Hepatocyte (in vitro differentiated cells): Measurements from ENCODE around the gene RPL7A. TPM values are rescaled to one million over a fixed set of nuclear protein-coding genes. Genes with fewer than 3 reads are reported as not detected.

Source experiments
- DNase-seq: peaks from one replicate; pipeline ENCODE4 v3.0.0-alpha.2; 2016; ENCODE audit warnings: low spot score
- H2AFZ ChIP-seq: fragments of 200-600 bp; sonication (generic); 2 replicates; pipeline ENCODE4 v1.6.0; 2016; ENCODE audit warnings: antibody characterized with exemption, mild to moderate bottlenecking
- H3K27ac ChIP-seq: fragments of 200-600 bp; sonication (generic); 2 replicates; pipeline ENCODE4 v1.5.1; 2016; ENCODE audit warnings: mild to moderate bottlenecking
- H3K27me3 ChIP-seq: fragments of 200-600 bp; sonication (generic); 2 replicates; pipeline ENCODE4 v1.6.1; 2016
- H3K36me3 ChIP-seq: fragments of 200-600 bp; sonication (generic); replicated peaks from 2 replicates; pipeline ENCODE4 v1.5.1; 2016; ENCODE audit warnings: low read depth; ENCODE audit not compliant: insufficient read depth
- H3K4me1 ChIP-seq: fragments of 200-600 bp; sonication (generic); 2 replicates; pipeline ENCODE4 v1.5.1; 2016; ENCODE audit warnings: mild to moderate bottlenecking, moderate library complexity; ENCODE audit not compliant: insufficient read depth
- H3K4me2 ChIP-seq: fragments of 200-600 bp; sonication (generic); 2 replicates; pipeline ENCODE4 v1.6.0; 2016
- H3K4me3 ChIP-seq: fragments of 200-600 bp; sonication (generic); 2 replicates; pipeline ENCODE4 v1.5.1; 2016; ENCODE audit warnings: mild to moderate bottlenecking
- H3K79me2 ChIP-seq: fragments of 200-600 bp; sonication (generic); 2 replicates; pipeline ENCODE4 v1.6.0; 2017; ENCODE audit warnings: mild to moderate bottlenecking
- H3K9me2 ChIP-seq: fragments of 200-600 bp; sonication (generic); replicated peaks from 2 replicates; pipeline ENCODE4 v1.6.0; 2017; ENCODE audit warnings: mild to moderate bottlenecking; ENCODE audit not compliant: insufficient read depth
- H3K9me3 ChIP-seq: fragments of 200-600 bp; sonication (generic); 2 replicates; pipeline ENCODE4 v1.5.1; 2016; ENCODE audit warnings: low read depth, mild to moderate bottlenecking
- H4K20me1 ChIP-seq: fragments of 200-600 bp; sonication (generic); 2 replicates; pipeline ENCODE4 v1.6.0; 2016; ENCODE audit warnings: mild to moderate bottlenecking; ENCODE audit not compliant: insufficient read depth, poor library complexity, severe bottlenecking
- EZH2 ChIP-seq: fragments of 200-600 bp; sonication (generic); IDR thresholded peaks from 2 replicates; pipeline ENCODE4 v1.6.1; 2016; ENCODE audit warnings: antibody characterized with exemption, mild to moderate bottlenecking, borderline replicate concordance
- EZH2phosphoT487 ChIP-seq: fragments of 200-600 bp; sonication (generic); IDR thresholded peaks from one replicate; pipeline ENCODE4 v1.6.1; 2018; ENCODE audit warnings: antibody characterized with exemption, mild to moderate bottlenecking, low read depth, moderate library complexity; ENCODE audit not compliant: unreplicated experiment, severe bottlenecking
- WGBS: methylation state at CpG from one replicate; pipeline ENCODE4 v1.1.6; 2016; ENCODE audit warnings: low lambda C conversion rate; ENCODE audit errors: missing lambda C conversion rate; 5-methylcytosine and 5-hydroxymethylcytosine counted together
- polyA plus RNA-seq: library from polyadenylated mRNA; unstranded; fragments of >200 nt; fragmentation: Nextera tagmentation; extraction: Ambion mirVana; gene quantifications from 2 replicates; pipeline ENCODE4 v1.2.1, GENCODE V29; 2016
- total RNA-seq: library from RNA; depleted of rRNA; stranded (reverse); fragments of >200 nt; gene quantifications from 2 replicates; pipeline ENCODE4 v1.2.3, GENCODE V29; 2014
- TF ChIP-seq, protein P1 (sequence below): fragments of 200-600 bp; sonication (generic); IDR thresholded peaks from 2 replicates; pipeline ENCODE4 v1.5.1; 2016; ENCODE audit warnings: antibody characterized with exemption, mild to moderate bottlenecking; ENCODE audit not compliant: poor library complexity

RPL7A gene
- total and polyA plus RNA-seq, 2 experiments from 2014 or later, result 377 to 2,226 TPM

DNA sequence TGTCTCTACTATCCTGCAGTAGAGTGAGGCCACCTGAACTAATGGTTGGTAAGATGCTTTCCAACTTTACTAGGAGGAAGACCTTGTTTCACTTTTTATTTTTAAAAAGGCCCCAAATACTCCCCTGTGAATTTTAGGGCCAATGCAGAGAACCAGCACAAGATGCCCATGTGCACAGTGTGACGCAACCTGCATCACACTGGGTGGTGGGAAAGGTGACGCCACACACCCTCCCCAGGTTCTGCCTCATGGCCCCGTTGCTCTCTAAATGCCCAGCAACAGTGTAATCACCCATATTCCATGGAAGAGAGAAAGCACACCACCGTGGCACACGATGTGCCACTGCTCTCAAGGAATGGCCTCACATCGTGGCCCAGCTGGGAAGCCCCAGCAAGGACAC, 21.4 kb downstream of the RPL7A start:
- H3K27ac ChIP-seq, result peak overlapping the region; percentile 83
- no peak overlapping the region for H3K4me3 ChIP-seq
- H3K4me2 ChIP-seq, result peak overlapping the region; percentile 88
- H3K36me3 ChIP-seq, result no peaks in the 10 kb centered on the region
- H3K9me2 ChIP-seq, result no peaks in the 10 kb centered on the region
- peaks cover 36% of the 10 kb centered on the region for H3K4me1 ChIP-seq
- H4K20me1 ChIP-seq, result peaks cover 100% of the 10 kb centered on the region
- H3K79me2 ChIP-seq, result peaks cover 98% of the 10 kb centered on the region
- no peak for DNase-seq
- WGBS, result 94% methylated on average over 6 of the region's 6 CpGs
- H3K9me3 ChIP-seq, result no peaks in the 10 kb centered on the region
- no peaks in the 10 kb centered on the region for H3K27me3 ChIP-seq
- no peak overlapping the region for H2AFZ ChIP-seq
- TF ChIP-seq EZH2phosphoT487 (no peak), EZH2 (no peak)
- TF ChIP-seq, protein P1, sequence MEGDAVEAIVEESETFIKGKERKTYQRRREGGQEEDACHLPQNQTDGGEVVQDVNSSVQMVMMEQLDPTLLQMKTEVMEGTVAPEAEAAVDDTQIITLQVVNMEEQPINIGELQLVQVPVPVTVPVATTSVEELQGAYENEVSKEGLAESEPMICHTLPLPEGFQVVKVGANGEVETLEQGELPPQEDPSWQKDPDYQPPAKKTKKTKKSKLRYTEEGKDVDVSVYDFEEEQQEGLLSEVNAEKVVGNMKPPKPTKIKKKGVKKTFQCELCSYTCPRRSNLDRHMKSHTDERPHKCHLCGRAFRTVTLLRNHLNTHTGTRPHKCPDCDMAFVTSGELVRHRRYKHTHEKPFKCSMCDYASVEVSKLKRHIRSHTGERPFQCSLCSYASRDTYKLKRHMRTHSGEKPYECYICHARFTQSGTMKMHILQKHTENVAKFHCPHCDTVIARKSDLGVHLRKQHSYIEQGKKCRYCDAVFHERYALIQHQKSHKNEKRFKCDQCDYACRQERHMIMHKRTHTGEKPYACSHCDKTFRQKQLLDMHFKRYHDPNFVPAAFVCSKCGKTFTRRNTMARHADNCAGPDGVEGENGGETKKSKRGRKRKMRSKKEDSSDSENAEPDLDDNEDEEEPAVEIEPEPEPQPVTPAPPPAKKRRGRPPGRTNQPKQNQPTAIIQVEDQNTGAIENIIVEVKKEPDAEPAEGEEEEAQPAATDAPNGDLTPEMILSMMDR, result no peak

DNA sequence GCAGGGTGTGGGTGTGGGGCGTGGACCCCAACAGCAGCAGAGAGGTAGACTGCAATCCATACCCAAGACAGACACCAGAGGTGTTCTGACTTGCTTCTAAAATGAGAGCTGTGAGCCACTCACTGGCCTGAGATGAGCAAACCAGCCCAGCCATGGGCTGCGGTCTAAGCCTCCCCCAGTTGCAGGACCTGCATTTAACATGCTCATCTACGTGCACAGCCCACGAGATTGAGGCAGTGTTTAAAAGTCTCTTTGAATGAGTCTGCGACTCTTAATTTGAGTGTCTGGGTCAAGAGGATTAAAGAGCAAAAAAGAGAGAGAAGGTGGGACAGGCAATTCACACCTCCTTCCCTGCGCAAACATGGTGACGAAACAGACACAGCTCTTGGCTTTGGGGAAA, 21.9 kb downstream of the RPL7A start:
- 85% methylated on average over 7 of the region's 7 CpGs for WGBS

DNA sequence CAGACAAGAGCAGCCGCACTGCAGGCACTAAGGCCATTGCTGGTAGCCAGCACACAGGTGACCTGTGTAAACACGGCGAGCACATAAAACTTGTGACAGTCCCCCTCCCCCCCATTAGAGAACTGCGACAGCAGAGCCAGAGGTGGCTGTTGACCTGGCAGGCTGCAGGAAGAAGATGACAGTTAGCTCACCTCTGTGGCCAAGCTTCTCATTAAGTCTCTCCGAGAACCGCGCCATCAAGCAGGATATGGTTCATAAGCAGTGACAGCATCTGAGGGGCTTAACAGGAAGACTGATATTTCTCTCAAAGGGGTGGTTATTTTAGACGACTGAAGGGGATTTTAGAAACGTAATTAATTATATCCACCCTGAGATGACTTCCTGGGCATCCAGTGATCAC, 22.7 kb downstream of the RPL7A start:
- DNase-seq, result no peak
- Histone ChIP-seq H3K36me3 (no peaks in the 10 kb centered on the region), H3K4me1 (peaks cover 38% of the 10 kb centered on the region), H3K27ac (peak overlapping the region; percentile 21), H2AFZ (no peak overlapping the region), H3K4me2 (peak overlapping the region; percentile 88), H3K79me2 (peaks cover 100% of the 10 kb centered on the region), H3K27me3 (no peaks in the 10 kb centered on the region), H3K9me2 (no peaks in the 10 kb centered on the region), H4K20me1 (peaks cover 94% of the 10 kb centered on the region), H3K9me3 (no peaks in the 10 kb centered on the region), H3K4me3 (no peak overlapping the region)
- 80% methylated on average over 9 of the region's 9 CpGs for WGBS
- TF ChIP-seq, protein P1, result no peak
- no peak for TF ChIP-seq EZH2
- TF ChIP-seq EZH2phosphoT487, result no peak

More for the DNA sequence above, 21.9 kb downstream of the RPL7A start:
- no peaks in the 10 kb centered on the region for H3K27me3 ChIP-seq
- H2AFZ ChIP-seq, result no peak overlapping the region
- H3K4me1 ChIP-seq, result peaks cover 38% of the 10 kb centered on the region
- no peaks in the 10 kb centered on the region for H3K9me2 ChIP-seq
- no peak for DNase-seq
- peak overlapping the region; percentile 83 for H3K27ac ChIP-seq
- peak overlapping the region; percentile 88 for H3K4me2 ChIP-seq
- H3K36me3 ChIP-seq, result no peaks in the 10 kb centered on the region
- no peak overlapping the region for H3K4me3 ChIP-seq
- no peaks in the 10 kb centered on the region for H3K9me3 ChIP-seq
- H4K20me1 ChIP-seq, result peaks cover 100% of the 10 kb centered on the region
- TF ChIP-seq, protein P1, result no peak
- no peak for TF ChIP-seq EZH2
- TF ChIP-seq EZH2phosphoT487, result no peak
- peaks cover 100% of the 10 kb centered on the region for H3K79me2 ChIP-seq

DNA sequence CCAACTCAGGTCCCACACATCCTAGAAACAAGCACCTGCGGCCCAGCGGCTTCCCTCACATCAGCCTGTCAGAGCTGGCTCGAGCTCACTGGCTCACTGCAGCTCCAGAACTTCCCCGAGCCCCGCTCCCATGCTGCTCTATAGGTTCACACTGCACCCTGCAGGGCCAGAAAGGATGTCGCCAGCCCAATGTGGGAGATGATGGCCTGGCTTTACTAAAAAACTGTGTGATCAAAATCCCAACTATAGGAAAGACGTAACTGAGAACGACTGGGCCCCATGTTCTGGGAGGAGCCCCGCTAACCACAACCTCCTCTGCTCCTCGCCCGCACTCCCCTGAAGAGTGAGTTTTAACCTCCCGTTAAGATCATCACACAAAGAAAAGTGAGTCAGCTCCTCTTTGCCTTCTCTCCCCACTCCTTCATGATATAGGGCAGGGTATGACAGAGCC, 23.3 kb downstream of the RPL7A start:
- Histone ChIP-seq H3K4me1 (peaks cover 38% of the 10 kb centered on the region), H3K9me3 (no peaks in the 10 kb centered on the region), H4K20me1 (peaks cover 88% of the 10 kb centered on the region), H3K9me2 (no peaks in the 10 kb centered on the region), H3K4me2 (peak overlapping the region; percentile 88), H2AFZ (no peak overlapping the region), H3K27me3 (no peaks in the 10 kb centered on the region), H3K79me2 (peaks cover 94% of the 10 kb centered on the region), H3K36me3 (no peaks in the 10 kb centered on the region), H3K4me3 (no peak overlapping the region), H3K27ac (peak overlapping the region; percentile 21)
- no peak for DNase-seq
- WGBS, result 80% methylated on average over 12 of the region's 12 CpGs
- TF ChIP-seq, protein P1, result no peak
- TF ChIP-seq EZH2phosphoT487 (no peak), EZH2 (no peak)
